ENCODE results near the gene S100Z.

Gene S100Z

GRCh38 chr5:76849419-76850291, at the start of gene S100Z:
TSS of gene S100Z (plus strand) at chr5:76850014. CDS start at chr5:76875360, 25,346 bp downstream.
- TF ChIP-seq ZNF18 (tag by site-specific recombination; IDR thresholded peaks at IDR 0.05) (no peak), ZIC2 (tag by site-specific recombination; IDR thresholded peaks at IDR 0.05) (0 out of 2 replicates have a peak, but pooled peaks have one; percentile 29)
- no peaks in the 10 kb centered on the region for H3K4me1 ChIP-seq (ENCODE audit: control insufficient read depth, insufficient read depth, low read length)
- H3K36me3 ChIP-seq (ENCODE audit: control insufficient read depth in 2 of 2, insufficient read depth in 1 of 2, low read length in 2 of 2), result no peaks in the 10 kb centered on the region
- CTCF ChIA-PET, result interaction anchor here (0.6 to 2.1 kb wide), 4 partner anchors 10 to 168 kb away, joined by 3 to 6 read pairs (median 4); no protein-coding TSS in a partner anchor
- no peak within 1 kb of the TSS for H3K4me3 ChIP-seq (ENCODE audit: low read depth, low read length)
- POLR2A ChIA-PET, result no interaction called here
- H3K9me3 ChIP-seq (ENCODE audit: control insufficient read depth, insufficient read depth, low read depth, low read length), result no peaks in the 10 kb centered on the region
- H3K27ac ChIP-seq (ENCODE audit: extremely low read depth, low read depth, low read length), result no peak within 1 kb of the TSS

GRCh38 chr5:76800579-76800978, 49.2 kb upstream of the S100Z start:
- Histone ChIP-seq H3K9me3 (ENCODE audit: control insufficient read depth, insufficient read depth, low read depth, low read length) (no peaks in the 10 kb centered on the region), H3K4me1 (ENCODE audit: control insufficient read depth, insufficient read depth, low read length) (no peaks in the 10 kb centered on the region), H3K36me3 (ENCODE audit: control insufficient read depth in 2 of 2, insufficient read depth in 1 of 2, low read length in 2 of 2) (no peaks in the 10 kb centered on the region), H3K4me3 (ENCODE audit: low read depth, low read length) (no peak overlapping the region), H3K27ac (ENCODE audit: extremely low read depth, low read depth, low read length) (no peak overlapping the region)
- TF ChIP-seq ZNF449 (tag by site-specific recombination; IDR thresholded peaks at IDR 0.05) (no peak), MZF1 (tag by site-specific recombination; IDR thresholded peaks at IDR 0.05; ENCODE audit: borderline replicate concordance) (no peak), ZNF112 (tag by site-specific recombination; IDR thresholded peaks at IDR 0.05) (no peak), ZNF596 (tag by site-specific recombination; IDR thresholded peaks at IDR 0.05) (no peak), ZNF518A (tag by site-specific recombination; conservative IDR thresholded peaks at IDR 0.05; ENCODE audit: low read depth) (no peak), KLF7 (tag by site-specific recombination; IDR thresholded peaks at IDR 0.05; ENCODE audit: borderline replicate concordance) (no peak), ZNF18 (tag by site-specific recombination; IDR thresholded peaks at IDR 0.05) (no peak), ZNF221 (tag by site-specific recombination; IDR thresholded peaks at IDR 0.05; ENCODE audit: borderline replicate concordance) (no peak), ZBTB49 (tag by site-specific recombination; IDR thresholded peaks at IDR 0.05; ENCODE audit: low read depth) (no peak), ZNF48 (tag by site-specific recombination; IDR thresholded peaks at IDR 0.05) (no peak), YY1 (tag by site-specific recombination; IDR thresholded peaks at IDR 0.05) (no peak), ZBTB44 (tag by site-specific recombination; IDR thresholded peaks at IDR 0.05) (no peak), HOXD13 (CRISPR knock-in tag; IDR thresholded peaks at IDR 0.05; ENCODE audit: borderline replicate concordance) (no peak)
- CTCF ChIA-PET, result interaction anchor here (0.5 to 1.3 kb wide), 4 partner anchors 9 to 159 kb away, joined by 3 read pairs; no protein-coding TSS in a partner anchor
- POLR2A ChIA-PET, result interaction anchor here (0.8 to 1.5 kb wide), 2 partner anchors 9 to 19 kb away, joined by 3 to 5 read pairs; partner anchors contain the start of gene F2RL1
